ENCODE results near the gene ASIC4. TPM values are rescaled to one million over a fixed set of nuclear protein-coding genes. Genes with fewer than 3 reads are reported as not detected.

ASIC4 gene
- total and polyA plus RNA-seq, 9 of the 15 experiments (the other 6 are each of a cell fraction or from before 2014, with no cell fraction given) = 0.07 to 19.2 (median 4.8) TPM

GRCh38 chr2:219498280-219499057 is 15.8 kb upstream of the ASIC4 start, which contains the start of gene GMPPA (continued):
- TF ChIP-seq TAF1 (IDR thresholded peaks at IDR 0.05; ENCODE audit: control insufficient read depth, extremely low read depth, insufficient read depth, low read length, severe bottlenecking) (peak; percentile 75), IRF2 (CRISPR knock-in tag; IDR thresholded peaks at IDR 0.05) (no peak), ZNF79 (CRISPR knock-in tag; IDR thresholded peaks at IDR 0.05; ENCODE audit: low read depth) (no peak), ZNF518B (CRISPR knock-in tag; IDR thresholded peaks at IDR 0.05) (no peak), ATF7 (IDR thresholded peaks at IDR 0.05) (0 out of 2 replicates have a peak, but pooled peaks have one; percentile 48), NR2C2 (CRISPR knock-in tag; IDR thresholded peaks at IDR 0.05) (peak; percentile 64), NR2C2 (tag; IDR thresholded peaks at IDR 0.05) (peak; percentile 91), BCLAF1 (IDR thresholded peaks at IDR 0.05; ENCODE audit: borderline replicate concordance in 1 of 2, control insufficient read depth in 1 of 2, low read depth in 2 of 2, low read length in 1 of 2) (0 out of 4 replicates have a peak, but pooled peaks of 1 of the 2 experiments have one; percentile 28), ZNF263 (CRISPR knock-in tag; IDR thresholded peaks at IDR 0.05; ENCODE audit: borderline replicate concordance) (peak; percentile 51; the same call in 1 of the 2 replicates), ZKSCAN8 (CRISPR knock-in tag; IDR thresholded peaks at IDR 0.05) (no peak), TEAD4 (IDR thresholded peaks at IDR 0.05; ENCODE audit: low read length) (no peak), TEAD4 (CRISPR knock-in tag; IDR thresholded peaks at IDR 0.05; ENCODE audit: borderline replicate concordance) (no peak), U2AF1 (optimal IDR thresholded peaks at IDR 0.05; ENCODE audit: low read depth, low read length) (no peak), IFI16 (CRISPR knock-in tag; IDR thresholded peaks at IDR 0.05) (no peak), CBX3 (IDR thresholded peaks at IDR 0.05; ENCODE audit: borderline replicate concordance in 1 of 2, low read length in 2 of 2) (0 out of 3 replicates have a peak, but pooled peaks of 1 of the 2 experiments have one; percentile 9), ZNF444 (CRISPR knock-in tag; IDR thresholded peaks at IDR 0.05) (no peak), ZNF232 (CRISPR knock-in tag; IDR thresholded peaks at IDR 0.05) (no peak), ELF4 (CRISPR knock-in tag; IDR thresholded peaks at IDR 0.05) (no peak), C11orf30 (IDR thresholded peaks at IDR 0.05; ENCODE audit: low read depth) (no peak), PCBP1 (IDR thresholded peaks at IDR 0.05; ENCODE audit: low read depth, low read length, poor library complexity, severe bottlenecking) (no peak), DDX20 (tag; IDR thresholded peaks at IDR 0.05; ENCODE audit: low read depth) (no peak)

Measured in K562 (cell line).